Central memory CD8-positive, alpha-beta T cell (primary cell): ENCODE measurements around the gene SYCN.
A peak's percentile ranks its signal among the peaks of the same experiment; 100 is the strongest.
"Not testable (repeated sequence)": the region's sequence is repeated elsewhere in the genome, so short reads cannot be mapped to it uniquely, and the experiment has no call there.

Experiments used
- ATAC-seq: fragments of 150-1000 bp; cut with Tn5 transposase; replicated peaks from 2 replicates; pipeline ENCODE4 v1.10.0; 2022; ENCODE audit warnings: mild to moderate bottlenecking, moderate FRiP score, moderate number of reproducible peaks; ENCODE audit not compliant: poor library complexity, severe bottlenecking; ENCODE audit errors: extremely low read depth
- DNase-seq, 2 donors: peaks; one replicate each; pipeline ENCODE4 v3.0.0; 2021; ENCODE audit warnings: low spot score in 2 of 2
- H3K27ac Mint-ChIP-seq: one replicate; pipeline ENCODE4 v1.8.0; 2022; ENCODE audit warnings: low read depth, mild to moderate bottlenecking, moderate library complexity, mixed read lengths
- H3K27me3 Mint-ChIP-seq: one replicate; pipeline ENCODE4 v1.8.0; 2022; ENCODE audit warnings: mixed read lengths
- H3K36me3 Mint-ChIP-seq: one replicate; pipeline ENCODE4 v1.8.0; 2022; ENCODE audit warnings: mild to moderate bottlenecking, moderate library complexity, mixed read lengths; ENCODE audit not compliant: insufficient read depth
- H3K4me1 Mint-ChIP-seq: one replicate; pipeline ENCODE4 v1.8.0; 2022; ENCODE audit warnings: mixed read lengths
- H3K4me3 Mint-ChIP-seq: one replicate; pipeline ENCODE4 v1.8.0; 2022; ENCODE audit warnings: mild to moderate bottlenecking, moderate library complexity, mixed read lengths
- H3K9me3 Mint-ChIP-seq: one replicate; pipeline ENCODE4 v1.8.0; 2022; ENCODE audit warnings: mixed read lengths

The SYCN gene

GRCh38 chr19:39215323-39215722 is 11.3 kb upstream of the SYCN start:
- not testable (repeated sequence) for ATAC-seq, H3K4me3 Mint-ChIP-seq, H3K4me1 Mint-ChIP-seq

GRCh38 chr19:39212375-39212742 is 8.3 kb upstream of the SYCN start:
- Mint-ChIP-seq H3K27ac (no peak overlapping the region), H3K4me3 (no peak overlapping the region), H3K4me1 (no peaks in the 10 kb centered on the region), H3K9me3 (no peaks in the 10 kb centered on the region), H3K36me3 (no peaks in the 10 kb centered on the region), H3K27me3 (peaks cover 7% of the 10 kb centered on the region)
- DNase-seq (peak; percentile 31 to 45), ATAC-seq (peak; percentile 79)

More at GRCh38 chr19:39215323-39215722, 11.3 kb upstream of the SYCN start:
- H3K36me3 Mint-ChIP-seq, H3K27ac Mint-ChIP-seq, H3K9me3 Mint-ChIP-seq, DNase-seq: not testable (repeated sequence)
- H3K27me3 Mint-ChIP-seq: peaks cover 24% of the 10 kb centered on the region

- H3K4me1 Mint-ChIP-seq: no peaks in the 10 kb centered on the region
- no peaks in the 10 kb centered on the region for H3K36me3 Mint-ChIP-seq
- ATAC-seq (no peak), DNase-seq (no peak)
- no peak overlapping the region for H3K27ac Mint-ChIP-seq
- H3K27me3 Mint-ChIP-seq: peaks cover 2% of the 10 kb centered on the region
- no peak overlapping the region for H3K4me3 Mint-ChIP-seq
- H3K9me3 Mint-ChIP-seq: no peaks in the 10 kb centered on the region
Observed at GRCh38 chr19:39211731-39212374, 7.8 kb upstream of the SYCN start.

GRCh38 chr19:39209196-39209595 is 5.1 kb upstream of the SYCN start:
- DNase-seq: no peak
- no peak overlapping the region for H3K4me3 Mint-ChIP-seq
- H3K27ac Mint-ChIP-seq: no peak overlapping the region
- no peaks in the 10 kb centered on the region for H3K36me3 Mint-ChIP-seq
- H3K27me3 Mint-ChIP-seq: peaks cover 9% of the 10 kb centered on the region
- H3K4me1 Mint-ChIP-seq: no peaks in the 10 kb centered on the region
- no peaks in the 10 kb centered on the region for H3K9me3 Mint-ChIP-seq
- no peak for ATAC-seq

GRCh38 chr19:39208175-39208795 is 4.2 kb upstream of the SYCN start:
- DNase-seq (no peak), ATAC-seq (no peak)
- no peaks in the 10 kb centered on the region for H3K36me3 Mint-ChIP-seq
- H3K27me3 Mint-ChIP-seq: peaks cover 18% of the 10 kb centered on the region
- H3K4me1 Mint-ChIP-seq: no peaks in the 10 kb centered on the region
- H3K9me3 Mint-ChIP-seq: no peaks in the 10 kb centered on the region
- H3K4me3 Mint-ChIP-seq: no peak overlapping the region
- no peak overlapping the region for H3K27ac Mint-ChIP-seq

- no peak overlapping the region for H3K4me3 Mint-ChIP-seq
- H3K4me1 Mint-ChIP-seq: no peaks in the 10 kb centered on the region
- H3K27ac Mint-ChIP-seq: no peak overlapping the region
- H3K27me3 Mint-ChIP-seq: peaks cover 27% of the 10 kb centered on the region
- H3K36me3 Mint-ChIP-seq: no peaks in the 10 kb centered on the region
- ATAC-seq (no peak), DNase-seq (no peak)
- H3K9me3 Mint-ChIP-seq: no peaks in the 10 kb centered on the region
Observed at GRCh38 chr19:39207293-39207836, 3.3 kb upstream of the SYCN start.

GRCh38 chr19:39206122-39206521 is 2.1 kb upstream of the SYCN start:
- no peak for ATAC-seq
- Mint-ChIP-seq H3K36me3 (no peaks in the 10 kb centered on the region), H3K9me3 (no peaks in the 10 kb centered on the region), H3K4me3 (no peak overlapping the region), H3K27me3 (peaks cover 40% of the 10 kb centered on the region), H3K4me1 (no peaks in the 10 kb centered on the region), H3K27ac (peak overlapping the region; percentile 59)
- no peak for DNase-seq

GRCh38 chr19:39205449-39205764 is 1.3 kb upstream of the SYCN start:
- no peaks in the 10 kb centered on the region for H3K36me3 Mint-ChIP-seq
- no peak overlapping the region for H3K4me3 Mint-ChIP-seq
- no peak for ATAC-seq
- peak overlapping the region; percentile 59 for H3K27ac Mint-ChIP-seq
- no peak for DNase-seq
- H3K9me3 Mint-ChIP-seq: no peaks in the 10 kb centered on the region
- H3K27me3 Mint-ChIP-seq: peaks cover 47% of the 10 kb centered on the region
- no peaks in the 10 kb centered on the region for H3K4me1 Mint-ChIP-seq

- no peaks in the 10 kb centered on the region for H3K4me1 Mint-ChIP-seq
- no peak for DNase-seq
- H3K27ac Mint-ChIP-seq: no peak overlapping the region
- H3K4me3 Mint-ChIP-seq: no peak overlapping the region
- H3K27me3 Mint-ChIP-seq: peaks cover 71% of the 10 kb centered on the region
- no peaks in the 10 kb centered on the region for H3K36me3 Mint-ChIP-seq
- ATAC-seq: no peak
- no peaks in the 10 kb centered on the region for H3K9me3 Mint-ChIP-seq
Observed at GRCh38 chr19:39202998-39203355, 1.1 kb downstream of the SYCN start.

- Mint-ChIP-seq H3K36me3 (peaks cover 4% of the 10 kb centered on the region), H3K4me1 (peaks cover 13% of the 10 kb centered on the region), H3K9me3 (no peaks in the 10 kb centered on the region), H3K4me3 (no peak overlapping the region), H3K27ac (no peak overlapping the region), H3K27me3 (peaks cover 91% of the 10 kb centered on the region)
- DNase-seq (no peak), ATAC-seq (no peak)
Observed at GRCh38 chr19:39200803-39201115, 3.3 kb downstream of the SYCN start.

GRCh38 chr19:39200066-39200802 is 3.8 kb downstream of the SYCN start:
- Mint-ChIP-seq H3K36me3 (peaks cover 5% of the 10 kb centered on the region), H3K4me1 (peaks cover 19% of the 10 kb centered on the region), H3K4me3 (no peak overlapping the region), H3K9me3 (no peaks in the 10 kb centered on the region), H3K27ac (no peak overlapping the region), H3K27me3 (peaks cover 96% of the 10 kb centered on the region)
- DNase-seq (no peak), ATAC-seq (no peak)

GRCh38 chr19:39199025-39199424 is 5.0 kb downstream of the SYCN start:
- Mint-ChIP-seq H3K4me3 (no peak overlapping the region), H3K27ac (no peak overlapping the region), H3K9me3 (no peaks in the 10 kb centered on the region), H3K27me3 (peaks cover 97% of the 10 kb centered on the region), H3K4me1 (peaks cover 23% of the 10 kb centered on the region), H3K36me3 (peaks cover 5% of the 10 kb centered on the region)
- ATAC-seq (no peak), DNase-seq (no peak)

- no peak for ATAC-seq
- peaks cover 23% of the 10 kb centered on the region for H3K4me1 Mint-ChIP-seq
- H3K27me3 Mint-ChIP-seq: peaks cover 93% of the 10 kb centered on the region
- peak overlapping the region; percentile 59 for H3K4me3 Mint-ChIP-seq
- DNase-seq: no peak
- no peak overlapping the region for H3K27ac Mint-ChIP-seq
- no peaks in the 10 kb centered on the region for H3K9me3 Mint-ChIP-seq
- peaks cover 5% of the 10 kb centered on the region for H3K36me3 Mint-ChIP-seq
Observed at GRCh38 chr19:39197808-39198207, 6.3 kb downstream of the SYCN start.
